ENCODE measurements around the gene AIFM2.
"Not testable (repeated sequence)": the region's sequence is repeated elsewhere in the genome, so short reads cannot be mapped to it uniquely, and the experiment has no call there.

The AIFM2 gene

DNA sequence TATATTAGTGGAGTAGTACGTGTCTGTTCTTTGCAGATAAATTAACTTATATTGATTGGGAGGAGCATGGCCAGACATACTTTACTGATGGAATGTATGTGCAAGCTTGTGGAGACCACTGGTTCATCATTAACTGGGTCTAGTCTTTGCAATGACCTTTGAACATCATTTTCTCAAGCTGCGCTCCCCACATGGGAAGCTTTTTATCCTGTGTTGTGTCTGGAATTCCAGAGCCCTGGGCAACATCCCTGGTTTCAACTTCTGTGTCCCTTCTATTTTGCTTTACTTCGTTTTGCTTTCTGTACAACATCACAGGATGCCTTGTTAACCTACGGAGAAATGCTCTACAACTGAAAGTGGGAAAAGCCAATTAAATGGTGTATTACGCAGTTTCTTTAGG is 41.7 kb downstream of the AIFM2 start:
- no peak for DNase-seq

DNA sequence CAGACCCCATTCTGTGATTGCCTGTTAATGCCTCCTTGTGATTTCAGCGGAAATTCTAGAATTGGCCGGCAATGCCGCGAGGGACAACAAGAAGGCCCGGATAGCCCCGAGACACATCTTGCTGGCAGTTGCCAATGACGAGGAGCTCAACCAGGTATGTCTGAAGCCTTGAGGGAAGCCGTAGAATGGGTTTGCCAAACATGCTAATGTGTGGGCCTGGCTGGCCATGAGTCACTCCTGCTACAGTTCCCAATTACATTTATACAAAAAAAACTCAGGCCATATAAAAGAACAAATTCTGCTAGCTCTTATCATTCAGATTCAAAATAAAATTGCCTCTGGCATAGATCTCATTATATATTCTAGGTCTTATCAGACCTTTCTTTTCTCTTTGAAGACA is 42.6 kb downstream of the AIFM2 start:
- DNase-seq = no peak

DNA sequence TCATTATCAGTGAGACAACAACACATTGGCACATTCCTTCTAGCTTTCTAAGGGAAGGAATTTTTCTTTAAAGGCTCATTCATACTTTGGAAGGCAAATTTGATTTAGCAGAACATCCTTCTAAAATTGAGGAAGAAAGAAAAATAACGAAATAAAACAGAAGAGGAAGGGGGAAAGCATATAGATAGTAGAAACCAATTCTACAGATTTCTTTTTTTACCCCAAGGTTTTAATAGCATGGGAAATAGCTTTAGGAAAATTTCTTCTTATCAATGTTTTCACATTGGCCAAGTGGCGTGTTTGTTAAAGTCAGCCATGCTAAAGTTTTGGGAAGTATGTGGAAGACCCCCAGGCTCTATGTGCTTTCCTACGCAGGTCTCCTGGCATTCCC is 44.3 kb downstream of the AIFM2 start:
- DNase-seq = no peak

DNA sequence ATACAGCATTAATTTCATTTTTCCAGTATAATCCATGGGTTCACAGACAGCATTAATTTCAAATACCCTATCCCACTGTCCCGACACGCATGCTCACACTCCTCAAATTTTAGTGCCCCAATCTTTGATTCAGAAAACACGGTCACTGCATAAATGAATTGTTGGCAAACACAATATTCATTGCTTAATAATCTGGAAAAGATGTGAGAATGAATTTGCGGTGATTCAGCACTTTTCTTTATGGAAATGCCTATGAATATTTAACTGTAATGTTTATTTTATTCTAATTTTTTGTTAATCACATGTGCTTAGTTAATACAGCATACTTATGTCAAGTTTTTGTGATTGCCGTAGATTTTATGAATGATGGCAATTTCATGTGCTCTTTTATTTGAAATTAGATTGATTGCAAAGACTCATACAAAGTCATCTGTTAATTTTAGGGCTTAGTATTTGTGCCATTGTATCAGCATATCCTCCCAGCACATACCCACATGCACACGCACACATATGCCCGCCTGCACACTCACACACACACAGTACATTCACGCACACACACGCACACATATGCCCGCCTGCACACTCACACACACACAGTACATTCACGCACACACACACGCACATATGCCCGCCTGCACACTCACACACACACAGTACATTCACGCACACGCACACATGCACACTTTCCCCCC is 44.9 kb downstream of the AIFM2 start:
- no peak for DNase-seq

DNA sequence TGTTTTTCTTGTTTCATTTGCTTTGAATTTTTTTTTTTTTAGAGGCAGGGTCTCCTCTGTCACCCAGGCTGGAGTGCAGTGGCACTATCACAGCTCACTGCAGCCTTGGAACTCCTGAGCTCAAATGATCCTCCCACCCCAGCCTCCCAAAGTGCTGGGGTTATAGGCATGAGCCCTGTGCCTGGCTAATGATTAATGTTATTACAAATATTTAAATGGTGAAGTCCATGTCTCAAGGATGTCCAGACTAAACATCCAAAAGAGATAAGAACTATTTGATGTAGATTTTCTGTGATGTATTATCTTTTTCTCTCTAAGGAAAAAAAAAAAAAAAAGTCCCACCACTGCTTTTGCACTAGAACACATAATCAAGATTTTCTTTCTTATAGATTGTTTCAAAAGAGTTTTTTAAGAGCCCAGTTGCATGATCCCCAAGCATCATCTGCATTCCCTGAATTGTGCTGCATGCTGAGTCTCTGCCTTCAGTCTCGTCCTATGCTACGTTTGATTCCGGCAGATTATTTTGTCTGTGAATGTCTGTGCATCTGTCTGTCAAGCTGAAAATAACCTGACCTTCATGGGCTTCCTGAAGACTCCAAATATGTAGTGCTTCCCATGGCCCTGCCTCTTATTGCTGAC is 46.5 kb downstream of the AIFM2 start:
- no peak for DNase-seq

DNA sequence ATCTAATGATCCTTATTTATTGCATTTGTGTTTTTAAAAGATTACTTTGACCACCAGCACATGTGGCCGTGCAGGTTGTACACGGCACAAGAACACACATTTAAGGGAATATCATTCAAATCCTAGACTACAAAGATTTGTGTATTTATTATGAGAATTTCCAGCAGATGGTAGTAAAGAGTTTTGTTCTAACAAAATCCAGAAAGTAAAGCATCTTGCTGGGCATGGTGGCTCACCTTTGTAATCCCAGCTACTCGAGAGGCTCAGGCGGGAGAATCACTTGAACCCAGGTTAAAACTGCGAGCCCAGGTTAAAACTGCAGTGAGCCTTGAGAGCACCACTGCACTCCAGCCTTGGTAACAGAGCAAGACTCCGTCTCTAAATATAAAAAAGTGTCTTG is 48.4 kb downstream of the AIFM2 start:
- DNase-seq = no peak

DNA sequence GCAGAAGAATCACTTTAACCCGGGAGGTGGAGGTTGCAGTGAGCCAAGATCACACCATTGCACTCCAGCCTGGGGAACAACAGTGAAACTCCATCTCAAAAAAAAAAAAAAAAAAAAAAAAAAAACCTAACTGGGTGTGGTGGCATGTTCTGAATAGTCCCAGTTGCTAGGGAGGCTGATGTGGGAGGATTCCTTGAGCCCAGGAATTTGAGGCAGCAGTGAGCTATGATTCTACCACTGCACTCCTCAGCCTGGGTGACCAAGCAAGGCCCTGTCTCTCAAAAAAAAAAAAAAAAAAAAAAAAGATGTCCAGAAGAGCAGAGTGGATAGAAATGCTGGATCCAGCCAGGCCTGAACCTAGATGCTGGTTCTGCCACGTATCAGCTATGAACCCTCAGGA is 51.8 kb downstream of the AIFM2 start:
- not testable (repeated sequence) for DNase-seq

DNA sequence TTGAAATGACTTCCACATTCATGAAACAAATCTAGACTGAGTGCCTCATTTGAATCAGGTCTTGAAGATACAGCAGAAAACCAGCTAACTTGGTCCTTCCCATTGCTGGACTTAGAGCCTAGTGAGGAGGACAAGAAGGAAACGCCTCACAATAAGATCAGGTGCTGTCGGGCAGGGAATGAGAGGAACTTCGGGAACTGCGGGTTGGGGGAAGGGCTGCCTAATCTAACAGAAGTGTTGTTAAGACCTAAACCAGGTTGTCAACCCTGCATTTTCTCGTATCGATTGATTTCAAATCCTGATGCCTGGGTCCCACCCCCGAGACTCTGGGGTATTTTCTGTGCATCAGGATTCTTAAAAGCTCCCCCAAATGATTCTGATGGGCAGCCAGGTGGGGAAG is 53.7 kb downstream of the AIFM2 start:
- DNase-seq = no peak

DNA sequence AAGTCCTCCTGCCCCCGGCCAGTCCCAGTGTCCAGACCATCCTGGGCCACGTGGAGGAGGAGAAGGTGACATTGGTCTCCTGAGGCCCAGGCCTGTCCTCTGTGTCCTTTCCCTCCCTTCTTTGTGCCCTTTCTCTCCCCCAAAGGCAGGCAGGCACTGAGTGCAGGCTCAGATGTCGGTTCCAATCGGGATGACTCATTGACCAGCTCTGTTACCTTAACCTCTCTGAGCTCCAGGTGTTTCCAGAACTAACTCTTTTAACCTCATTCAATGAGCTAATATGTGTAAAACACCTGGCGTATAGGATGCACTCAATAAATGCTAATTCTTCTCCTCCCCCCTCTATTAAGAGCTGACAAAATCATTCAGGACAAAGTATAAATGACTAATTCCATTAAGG is 54.3 kb downstream of the AIFM2 start:
- no peak for DNase-seq

DNA sequence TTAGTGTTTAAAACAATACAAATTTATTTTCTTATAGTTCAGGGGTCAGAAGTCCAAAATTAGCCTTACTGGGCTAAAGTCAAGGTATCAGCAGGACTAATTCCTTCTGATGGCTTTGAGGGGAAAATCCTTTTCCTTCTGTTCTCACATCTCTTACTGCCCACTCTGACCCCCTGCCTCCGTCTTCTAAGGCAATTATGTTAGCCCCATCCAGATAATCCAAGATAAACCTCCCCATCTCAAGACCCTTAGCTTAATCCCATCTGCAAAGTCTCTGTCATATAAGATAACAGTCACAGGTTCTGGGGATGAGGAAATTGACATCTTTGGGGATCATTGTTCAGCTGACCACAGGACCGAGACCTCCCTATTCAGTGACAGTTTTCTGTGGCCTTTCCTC is 57.7 kb downstream of the AIFM2 start:
- DNase-seq = no peak

DNA sequence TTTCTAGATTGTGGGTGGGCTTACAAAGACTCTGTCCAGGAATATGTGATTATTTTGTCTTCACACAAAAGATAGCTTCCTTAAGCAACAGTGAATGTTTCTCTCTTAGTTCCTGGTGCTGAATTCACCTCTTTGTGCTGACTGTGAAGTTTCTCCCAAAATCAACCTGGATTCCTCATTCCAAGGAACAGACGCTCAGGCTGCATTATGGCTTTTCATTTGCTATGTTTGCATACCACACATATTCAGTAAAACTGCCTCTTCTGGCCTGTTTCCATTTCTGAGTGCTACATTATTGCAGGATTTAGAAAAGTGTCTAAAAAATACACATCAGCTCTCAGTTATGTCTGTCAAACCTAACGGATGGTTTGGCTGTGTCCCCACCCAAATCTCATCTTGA is 58.5 kb downstream of the AIFM2 start:
- no peak for DNase-seq

DNA sequence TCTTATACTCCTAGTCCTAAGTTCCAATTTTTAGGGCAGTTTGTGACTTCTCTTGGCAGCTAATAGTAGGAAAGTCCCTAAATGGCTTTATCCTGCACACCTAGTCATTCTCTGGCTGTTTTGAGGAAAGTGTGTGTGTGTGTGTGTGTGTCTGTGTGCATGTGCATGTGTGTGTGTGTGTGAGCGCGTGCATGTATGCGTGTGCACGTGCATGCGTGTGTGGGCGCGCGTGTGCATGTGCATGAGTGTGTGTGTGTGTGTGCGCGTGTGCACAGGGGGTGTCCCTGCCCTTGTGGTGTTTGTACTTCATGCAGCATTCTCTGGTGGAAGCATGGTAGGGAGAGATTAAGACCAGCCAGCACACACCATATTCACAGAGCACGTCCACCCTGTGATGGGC is 61.8 kb downstream of the AIFM2 start:
- no peak for DNase-seq

DNA sequence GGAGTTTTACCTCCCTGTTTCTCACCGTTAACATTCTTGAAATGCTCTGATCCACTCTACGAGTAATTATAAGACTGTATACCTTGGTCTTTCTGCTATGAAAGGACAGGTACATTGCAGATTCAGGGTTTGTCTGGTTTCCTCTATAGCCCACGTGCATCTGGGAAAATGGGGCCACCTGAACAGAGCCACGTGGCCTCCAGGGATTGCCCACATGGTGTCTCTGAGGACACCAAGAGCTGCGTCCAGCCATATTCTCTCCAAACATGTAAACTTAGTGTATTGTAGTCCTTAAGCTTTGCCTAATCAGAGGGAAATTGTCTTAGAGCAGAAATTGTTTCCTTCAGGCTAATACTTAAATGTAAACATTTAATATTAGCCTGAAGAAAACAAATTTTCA is 63.3 kb downstream of the AIFM2 start:
- DNase-seq = no peak

DNA sequence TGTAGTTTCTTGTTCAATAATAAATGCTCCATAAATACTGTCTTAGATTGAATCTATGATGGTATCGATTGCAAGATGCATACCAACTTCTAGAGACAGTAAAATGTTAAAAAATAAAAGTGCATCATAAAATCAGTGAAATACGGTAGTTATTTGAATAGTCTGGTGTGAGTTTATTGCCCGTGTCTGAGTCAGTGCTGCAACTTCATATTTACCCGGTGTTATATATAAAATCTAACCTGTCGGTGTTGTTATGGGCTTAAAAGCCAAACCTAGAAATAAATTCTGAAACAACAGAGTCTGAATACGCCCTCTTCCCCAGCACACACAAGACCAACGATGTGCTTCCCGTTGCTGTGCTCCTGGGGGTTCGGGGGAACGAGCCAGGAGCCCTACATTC is 63.7 kb downstream of the AIFM2 start:
- DNase-seq = no peak

DNA sequence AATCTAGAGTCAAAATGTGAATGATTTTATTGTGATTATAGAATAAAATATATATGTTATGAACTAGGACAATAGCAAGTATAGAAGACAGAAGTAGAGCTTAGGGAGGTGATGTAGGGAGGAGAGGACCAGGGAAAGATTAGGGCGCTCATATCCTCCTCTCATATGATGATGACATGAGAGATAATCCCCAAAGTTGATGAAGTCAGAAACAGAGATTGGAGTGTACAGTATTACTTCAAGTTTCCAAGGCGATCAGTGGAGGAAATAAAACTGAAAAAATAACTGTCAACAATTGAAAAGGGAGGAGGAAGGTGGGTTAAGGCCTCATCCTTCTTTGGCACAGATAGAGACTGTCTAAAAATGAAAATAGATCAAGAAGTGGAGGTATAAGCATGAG is 65.0 kb downstream of the AIFM2 start:
- no peak for DNase-seq

DNA sequence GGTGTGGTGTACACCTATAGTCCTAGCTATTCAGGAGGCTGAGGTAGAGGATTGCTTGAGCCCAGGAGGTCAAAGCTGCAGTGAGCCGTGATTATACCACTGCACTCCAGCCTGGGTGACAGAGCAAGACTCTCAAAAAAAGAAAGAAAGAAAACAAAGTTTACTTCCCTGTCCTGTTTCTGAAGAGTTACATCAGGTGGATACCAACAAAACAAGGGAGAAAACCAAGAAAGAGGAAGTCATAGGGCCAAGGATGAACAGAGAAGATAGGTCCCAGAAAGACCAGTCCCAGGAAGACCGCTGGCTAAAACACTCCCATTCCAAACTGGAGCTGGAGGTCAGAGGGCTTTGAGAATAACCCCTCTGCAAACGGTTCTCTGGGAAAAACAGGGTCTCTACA is 66.4 kb downstream of the AIFM2 start:
- DNase-seq = no peak

DNA sequence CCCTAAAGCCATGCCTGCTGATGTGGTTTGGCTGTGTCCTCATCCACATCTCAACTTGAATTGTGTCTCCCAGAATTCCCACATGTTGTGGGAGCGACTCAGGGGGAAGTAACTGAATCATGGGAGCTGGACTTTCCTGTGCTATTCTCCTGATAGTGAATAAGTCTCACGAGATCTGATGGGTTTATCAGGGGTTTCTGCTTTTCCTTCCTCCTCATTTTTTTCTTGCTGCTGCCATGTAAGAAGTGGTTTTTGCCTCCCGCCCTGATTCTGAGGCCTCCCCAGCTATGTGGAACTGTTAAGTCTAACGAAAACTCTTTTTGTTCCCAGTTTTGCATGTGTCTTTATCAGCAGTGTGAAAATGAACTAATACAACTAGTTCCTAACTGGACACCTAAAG is 68.1 kb downstream of the AIFM2 start:
- DNase-seq = no peak

DNA sequence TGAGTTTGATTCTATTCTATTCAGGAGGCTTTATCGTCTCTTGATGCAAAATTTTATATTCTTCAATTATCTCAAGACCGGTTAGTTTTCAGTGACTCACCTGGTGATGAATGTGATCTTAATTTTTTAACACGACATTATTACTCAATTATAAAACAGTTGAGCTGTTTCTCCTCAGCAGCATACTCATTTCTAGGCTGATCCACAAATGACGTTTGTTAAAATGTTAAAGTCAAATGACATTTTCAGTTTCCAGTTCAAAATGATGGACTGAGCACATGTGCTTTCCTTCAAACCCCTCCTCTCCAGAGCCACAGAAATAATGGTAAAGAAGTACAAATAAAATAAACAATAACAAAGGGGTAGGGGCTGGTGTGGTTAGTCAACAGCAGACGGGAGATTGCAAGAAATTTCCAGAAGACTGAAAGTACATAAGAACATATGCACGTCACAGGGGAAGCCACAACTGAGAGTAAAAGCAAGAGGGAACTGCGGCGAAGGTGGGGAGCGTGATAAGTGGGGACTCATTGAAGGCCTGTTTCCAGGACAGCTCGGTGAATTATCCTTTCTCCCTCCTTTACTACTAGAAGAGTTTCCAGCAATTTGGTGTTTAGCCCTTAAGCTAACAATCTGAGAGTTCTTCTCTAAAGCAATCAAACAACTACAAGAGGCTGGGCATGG is 69.1 kb downstream of the AIFM2 start:
- peak; percentile 23 to 24 for DNase-seq
